Measurements from ENCODE around the gene CD1E.
A peak's percentile ranks its signal among the peaks of the same experiment; 100 is the strongest.
"Not testable (repeated sequence)": the region's sequence is repeated elsewhere in the genome, so short reads cannot be mapped to it uniquely, and the experiment has no call there.

The CD1E gene

DNA sequence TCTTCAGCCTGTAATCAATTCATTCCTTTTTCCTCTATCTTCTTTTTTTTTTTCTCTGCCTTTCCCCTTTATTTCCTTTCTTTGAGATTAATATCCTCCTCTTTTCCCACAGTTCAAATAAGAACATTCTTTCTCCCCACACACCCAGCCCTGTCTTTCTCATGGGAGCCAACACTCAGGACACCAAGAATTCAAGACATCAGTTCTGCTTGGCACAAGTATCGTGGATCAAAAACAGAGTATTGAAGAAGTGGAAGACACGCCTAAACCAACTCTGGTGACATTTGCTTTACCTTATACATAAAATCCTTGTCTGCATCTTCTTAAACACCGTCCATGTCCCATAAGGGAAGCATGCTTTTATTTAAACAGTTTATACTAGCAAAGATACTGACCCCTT, 2.9 kb downstream of the CD1E start:
- peak overlapping the region; percentile 74 for H3K4me3 ChIP-seq (ENCODE audit: low read length)
- DNase-seq (ENCODE audit: low read depth, low spot score) = peak; percentile 41

DNA sequence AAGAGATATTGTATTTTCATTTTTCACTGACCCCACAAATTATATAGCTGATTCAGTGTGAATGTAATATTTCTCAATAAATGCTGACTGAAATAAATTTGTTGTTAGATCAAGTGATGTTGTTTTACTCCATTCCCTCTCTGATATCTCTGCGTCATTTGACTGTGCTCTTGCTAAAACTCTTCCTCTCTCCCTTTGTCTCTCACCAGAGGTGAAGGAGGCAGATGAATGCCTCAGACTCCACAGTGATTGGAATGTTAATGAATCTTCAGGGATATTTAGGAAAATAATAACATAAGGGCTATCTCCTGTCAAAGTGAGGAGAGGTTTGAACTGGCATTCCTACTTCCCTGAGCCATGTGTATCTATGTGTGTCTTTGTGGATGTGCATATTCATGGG, 3.7 kb downstream of the CD1E start:
- peak overlapping the region; percentile 74 for H3K4me3 ChIP-seq (ENCODE audit: low read length)
- no peak for DNase-seq (ENCODE audit: low read depth, low spot score)

DNA sequence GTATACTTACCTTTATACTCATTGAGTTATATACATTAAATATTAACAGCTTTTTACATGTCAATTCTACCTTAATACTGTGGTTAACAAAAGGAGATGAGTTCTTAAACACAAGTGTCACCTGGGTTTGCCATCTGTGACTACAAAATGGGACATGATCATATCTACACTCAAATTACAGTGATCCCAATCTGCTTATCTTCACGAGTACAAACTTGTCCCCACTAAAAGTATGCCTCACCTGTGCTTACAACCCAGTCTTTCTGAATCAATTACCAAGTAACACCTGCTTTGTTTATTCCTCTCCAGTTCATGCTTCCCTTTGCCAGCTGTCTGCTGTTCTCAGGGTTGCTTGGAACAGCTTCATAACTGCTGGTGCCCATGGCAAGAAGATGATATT, 8.8 kb downstream of the CD1E start:
- no peak overlapping the region for H3K4me3 ChIP-seq (ENCODE audit: low read length)
- peak; percentile 91 for DNase-seq (ENCODE audit: low read depth, low spot score)

DNA sequence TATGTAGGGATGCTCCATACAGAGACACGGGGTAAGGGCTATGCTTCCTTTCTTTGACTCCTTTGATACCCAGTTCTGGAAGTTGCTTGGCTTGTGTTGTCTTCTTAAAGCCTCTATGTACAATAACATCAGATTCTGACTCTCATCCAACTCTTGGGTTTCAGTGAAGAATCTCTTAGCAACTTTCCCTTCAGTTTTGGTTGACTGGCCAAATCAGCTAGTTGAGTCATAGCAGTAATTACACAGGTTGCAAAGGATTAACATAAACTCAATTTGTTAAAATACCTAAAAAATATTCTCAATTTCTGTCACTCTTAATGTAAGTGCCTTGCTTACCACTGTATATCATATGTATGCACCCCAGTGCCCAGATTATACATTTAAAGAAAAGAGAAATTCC, 9.2 kb downstream of the CD1E start:
- no peak overlapping the region for H3K4me3 ChIP-seq (ENCODE audit: low read length)
- no peak for DNase-seq (ENCODE audit: low read depth, low spot score)

DNA sequence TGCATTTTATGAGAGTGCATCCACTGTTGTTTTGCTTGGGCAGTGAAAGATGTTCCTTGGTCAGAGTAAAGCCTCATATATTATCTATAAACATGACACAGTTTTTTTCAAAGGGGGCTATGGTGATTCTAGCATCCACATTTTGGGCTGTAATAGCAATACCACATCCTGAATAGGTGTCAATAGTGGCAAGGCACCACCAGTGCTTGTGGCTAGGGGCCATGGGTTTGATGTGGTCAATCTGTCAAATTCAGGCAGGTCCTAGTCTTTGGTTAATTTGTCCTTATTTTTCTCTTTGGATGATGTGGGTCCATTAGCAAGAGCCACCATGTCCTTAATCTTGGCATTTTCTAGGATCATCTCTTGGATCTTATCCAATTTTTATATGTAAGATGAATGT, 13.1 kb downstream of the CD1E start:
- DNase-seq (ENCODE audit: low read depth, low spot score) = peak; percentile 72

DNA sequence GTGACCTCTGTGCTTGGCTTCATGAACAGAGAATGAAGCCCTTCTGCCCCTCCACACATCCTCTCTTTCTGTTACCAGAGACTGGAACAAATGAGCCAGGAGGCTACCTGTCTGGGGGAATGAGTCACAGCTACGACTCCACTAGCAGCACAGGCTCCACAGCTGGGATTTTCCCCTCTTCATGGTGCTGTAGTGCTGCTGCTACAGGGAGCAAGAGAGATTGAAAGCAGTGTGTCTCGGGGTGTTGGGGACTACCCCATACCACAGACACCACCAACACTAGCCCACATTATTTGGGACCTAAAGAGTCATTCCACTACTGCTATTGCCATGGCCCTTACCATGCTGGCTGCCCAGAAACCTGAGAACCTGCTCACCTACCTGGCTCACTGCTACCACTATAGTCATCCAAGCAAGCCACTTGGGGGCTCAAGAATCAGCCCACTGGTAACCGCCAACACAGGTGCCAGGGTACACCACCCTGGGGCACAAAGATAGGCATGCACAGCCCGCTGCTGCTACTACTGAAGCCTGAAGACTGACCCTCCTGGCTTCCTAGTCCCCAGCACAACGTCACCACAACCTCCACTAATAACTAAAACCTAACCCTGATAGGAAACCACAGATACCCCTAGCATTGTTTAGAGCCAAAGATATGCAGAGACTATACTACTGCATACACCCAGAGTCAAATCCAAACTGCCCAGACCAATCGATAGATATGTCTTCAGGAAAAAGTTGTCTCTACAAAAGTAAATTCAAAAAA, 17.7 kb downstream of the CD1E start:
- DNase-seq (ENCODE audit: low read depth, low spot score) = no peak

More for the DNA sequence above, 13.1 kb downstream of the CD1E start:
- H3K4me3 ChIP-seq (ENCODE audit: low read length) = no peak overlapping the region

DNA sequence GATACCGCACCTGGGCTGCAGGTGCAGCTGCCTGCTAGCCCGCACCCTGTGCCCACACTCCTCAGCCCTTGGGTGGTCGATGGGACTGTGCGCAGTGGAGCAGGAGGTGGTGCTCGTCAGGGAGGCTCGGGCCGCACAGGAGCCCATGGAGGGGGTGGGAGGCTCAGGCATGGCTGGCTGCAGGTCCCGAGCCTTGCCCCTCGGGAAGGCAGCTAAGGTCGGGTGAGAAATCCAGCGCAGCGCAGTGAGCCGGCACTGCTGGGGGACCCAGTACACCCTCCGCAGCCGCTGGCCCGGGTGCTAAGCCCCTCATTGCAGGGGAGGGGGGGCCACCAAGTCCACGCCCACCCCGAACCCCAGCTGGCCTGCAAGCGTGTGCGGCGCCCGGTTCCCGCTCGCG, 20.4 kb downstream of the CD1E start:
- not testable (repeated sequence) for H3K4me3 ChIP-seq (ENCODE audit: low read length); DNase-seq (ENCODE audit: low read depth, low spot score)

More for the DNA sequence above, 17.7 kb downstream of the CD1E start:
- no peak overlapping the region for H3K4me3 ChIP-seq (ENCODE audit: low read length)

DNA sequence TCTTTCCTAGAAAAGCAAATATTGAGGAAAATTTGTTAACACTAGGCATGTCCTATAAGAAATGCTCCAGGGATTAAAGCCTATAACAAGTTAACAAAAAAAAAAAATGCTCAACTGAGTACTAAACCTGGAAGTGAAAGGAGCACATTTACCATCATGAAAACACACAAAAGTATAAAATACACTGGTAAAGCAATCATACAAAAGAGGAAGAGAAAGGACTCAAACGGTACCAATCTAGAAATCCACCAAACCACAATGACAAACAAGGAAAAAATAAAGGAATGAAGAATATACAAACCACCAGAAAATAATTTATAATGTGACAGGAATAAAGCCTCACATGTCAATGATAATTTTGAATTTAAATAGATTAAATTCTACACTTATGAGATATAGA, 21.2 kb downstream of the CD1E start:
- no peak overlapping the region for H3K4me3 ChIP-seq (ENCODE audit: low read length)
- DNase-seq (ENCODE audit: low read depth, low spot score) = no peak

DNA sequence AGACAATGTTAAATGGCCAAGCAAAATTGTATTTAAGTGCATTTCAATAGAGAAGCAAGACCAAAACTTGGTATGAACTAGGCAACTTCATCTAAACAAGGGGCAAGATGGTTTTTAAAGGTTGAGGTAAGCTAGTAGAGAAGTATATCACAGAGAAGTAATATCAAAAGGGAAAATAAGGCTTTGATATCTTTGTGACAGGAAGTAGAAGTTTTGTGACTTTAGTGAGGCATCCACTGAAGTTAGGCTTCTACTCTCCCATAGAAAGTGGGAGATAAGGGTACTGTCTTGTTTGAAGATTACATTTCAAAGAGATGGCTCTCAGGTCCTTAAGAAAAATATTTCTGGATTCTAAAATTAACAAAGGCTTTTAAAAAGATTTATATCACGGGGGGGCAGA, 36.6 kb downstream of the CD1E start:
- H3K4me3 ChIP-seq (ENCODE audit: low read length) = no peak overlapping the region
- DNase-seq (ENCODE audit: low read depth, low spot score) = peak; percentile 73

DNA sequence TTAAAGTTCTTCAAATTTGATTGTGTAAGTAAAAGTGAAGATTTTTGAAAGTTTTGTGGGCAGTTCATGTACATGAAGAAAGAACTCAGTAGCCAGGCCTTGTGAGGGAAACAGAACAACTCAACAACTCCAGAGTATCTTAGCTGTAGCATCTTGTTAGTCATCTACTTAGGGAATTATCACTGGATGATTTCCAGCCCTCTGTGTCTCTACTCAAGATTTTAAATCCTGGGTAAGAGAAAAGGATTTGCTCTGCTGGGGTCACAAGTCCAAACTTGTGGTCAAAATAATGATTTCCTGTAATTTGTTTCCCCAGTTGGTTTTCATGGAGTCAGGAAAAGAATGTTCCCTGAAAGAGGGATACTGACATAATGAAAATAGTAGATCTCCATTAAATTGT, 37.4 kb downstream of the CD1E start:
- H3K4me3 ChIP-seq (ENCODE audit: low read length) = no peak overlapping the region
- no peak for DNase-seq (ENCODE audit: low read depth, low spot score)

DNA sequence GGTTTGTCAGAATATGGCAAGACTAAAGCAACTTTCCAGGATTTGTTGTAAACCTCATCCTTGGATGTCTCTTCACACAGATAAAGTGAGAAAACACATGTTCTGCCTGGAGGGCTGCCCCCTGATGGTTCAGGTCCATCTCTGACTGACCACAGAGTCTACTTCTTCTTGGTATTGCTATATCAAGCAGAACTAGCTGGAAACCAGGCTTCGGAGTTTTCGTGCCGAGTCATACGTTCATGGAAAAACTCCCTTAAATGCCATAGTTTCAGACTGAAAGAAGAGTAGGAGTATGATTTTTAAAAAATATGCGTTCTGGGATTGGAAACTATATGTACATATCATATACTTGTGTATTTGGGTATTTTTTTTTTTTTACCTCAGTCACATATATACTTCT, 39.8 kb downstream of the CD1E start:
- no peak for DNase-seq (ENCODE audit: low read depth, low spot score)
- H3K4me3 ChIP-seq (ENCODE audit: low read length) = no peak overlapping the region

DNA sequence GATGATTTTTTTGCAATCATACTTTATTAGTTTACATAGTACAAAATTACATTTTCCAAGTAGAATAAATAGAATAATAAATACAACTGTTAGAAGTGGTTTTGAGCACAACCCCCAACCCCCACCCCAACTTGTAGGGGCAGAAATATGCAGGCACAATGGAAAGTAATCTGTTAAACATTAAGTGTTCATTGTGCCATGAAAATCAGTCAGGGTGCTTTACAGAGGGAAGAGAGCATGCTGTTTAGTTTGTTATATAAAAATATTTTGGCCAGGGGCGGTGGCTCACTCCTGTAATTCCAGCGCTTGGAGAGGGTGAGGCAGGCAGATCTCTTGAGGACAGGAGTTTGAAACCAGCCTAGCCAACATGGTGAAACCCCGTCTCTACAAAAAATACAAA, 43.0 kb downstream of the CD1E start:
- no peak for DNase-seq (ENCODE audit: low read depth, low spot score)
- no peak overlapping the region for H3K4me3 ChIP-seq (ENCODE audit: low read length)

DNA sequence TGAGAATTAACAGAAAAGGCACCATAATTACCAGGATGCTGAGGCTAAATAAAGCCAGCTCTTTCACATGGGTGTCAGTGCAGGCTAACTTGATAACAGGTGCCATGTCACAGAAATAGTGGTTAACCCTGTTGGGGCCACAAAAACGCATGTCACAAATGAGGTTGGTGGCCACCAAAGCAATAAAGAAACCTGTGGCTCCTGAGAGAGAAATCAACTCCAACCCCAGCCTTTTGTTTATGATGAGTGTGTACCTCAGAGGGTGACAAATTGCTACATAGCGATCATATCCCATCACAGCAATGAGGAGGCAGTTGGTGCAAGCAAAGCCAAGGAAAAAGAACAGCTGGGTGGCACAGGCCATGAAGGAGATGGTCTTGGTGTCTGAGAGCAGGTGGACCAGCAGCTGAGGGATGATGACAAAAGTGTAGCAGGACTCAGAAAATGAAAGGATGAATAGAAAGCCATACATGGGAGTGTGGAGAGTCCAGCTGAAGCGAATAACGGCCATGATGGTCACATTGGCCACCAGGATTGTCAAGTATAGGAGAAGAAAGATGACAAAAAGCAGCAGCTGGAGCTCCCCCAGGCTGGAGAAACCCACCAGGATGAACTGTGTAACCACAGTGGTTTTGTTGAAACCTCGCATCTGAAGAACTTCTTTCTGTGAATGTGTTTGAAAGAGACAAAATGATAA, 45.3 kb downstream of the CD1E start, which contains the start of gene OR10T2:
Gene OR10T2, minus strand, starts transcription at position 649 of the 697 bp plus-strand sequence. Its CDS starts 0 bp downstream, at position 649.
- peak within 1 kb of the TSS; percentile 5 for H3K4me3 ChIP-seq (ENCODE audit: low read length)
- peak; percentile 99 for DNase-seq (ENCODE audit: low read depth, low spot score)

DNA sequence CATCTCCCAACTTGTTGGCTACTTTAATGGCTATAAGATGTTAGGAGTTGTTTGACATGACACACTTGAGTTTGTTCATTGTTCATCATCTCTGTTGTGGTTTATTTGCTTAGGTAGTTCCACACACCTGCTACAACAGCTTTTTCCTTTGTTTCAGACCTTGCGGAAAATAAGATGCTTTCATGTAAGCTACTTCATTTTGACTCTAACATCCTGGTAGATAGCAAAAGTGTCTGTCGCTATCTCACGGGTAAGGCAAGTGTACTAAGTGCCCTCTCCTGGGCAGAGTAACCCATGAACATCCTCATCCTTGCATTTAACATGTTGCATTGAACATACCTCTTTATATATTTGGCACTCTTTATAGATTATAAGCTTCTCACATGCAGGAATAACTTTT, 47.2 kb downstream of the CD1E start:
- H3K4me3 ChIP-seq (ENCODE audit: low read length) = no peak overlapping the region
- DNase-seq (ENCODE audit: low read depth, low spot score) = peak; percentile 99

DNA sequence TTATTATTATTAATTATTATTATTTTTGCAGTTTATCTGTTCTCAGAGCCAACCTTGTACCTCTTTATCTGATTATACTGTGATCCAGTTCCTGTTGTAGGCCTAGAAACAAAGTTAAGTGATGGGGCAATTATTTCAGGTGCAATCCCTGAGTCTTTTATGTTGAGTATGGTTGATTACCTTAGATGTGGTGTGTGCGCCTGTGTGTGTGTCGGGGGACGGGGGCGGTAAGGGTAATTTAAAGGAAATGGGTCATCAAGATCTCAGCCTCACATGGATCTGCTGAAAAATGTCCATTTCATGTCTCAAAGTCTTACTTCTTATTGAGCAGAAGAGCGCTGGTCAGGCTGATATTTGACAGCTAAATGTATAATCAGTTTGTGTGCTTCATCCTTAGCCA, 53.4 kb downstream of the CD1E start:
- no peak overlapping the region for H3K4me3 ChIP-seq (ENCODE audit: low read length)

More for the DNA sequence above, 53.4 kb downstream of the CD1E start:
- DNase-seq (ENCODE audit: low read depth, low spot score) = peak; percentile 95
